Sigmoid colon (tissue), 7 donors: ENCODE measurements around the gene TUBGCP2. TPM values are rescaled to one million over a fixed set of nuclear protein-coding genes. Genes with fewer than 3 reads are reported as not detected.

Source experiments
- DNase-seq: peaks from one replicate; pipeline ENCODE4 v3.0.0-alpha.2; 2019
- H3K27ac ChIP-seq, 4 donors: fragments of 200-600 bp; sonication (generic); one replicate each; pipeline ENCODE4 v1.5.1; 2016 to 2019; ENCODE audit warnings: mild to moderate bottlenecking in 1 of 4
- H3K27me3 ChIP-seq, 3 donors: fragments of 200-600 bp; sonication (generic); one replicate each; pipeline ENCODE4 v1.5.1; 2019; ENCODE audit warnings: mild to moderate bottlenecking in 1 of 3
- H3K36me3 ChIP-seq, 4 donors: fragments of 200-600 bp; sonication (generic); one replicate each; pipeline ENCODE4 v1.5.1; 2016 to 2019
- H3K4me1 ChIP-seq, 4 donors: fragments of 200-600 bp; sonication (generic); one replicate each; pipeline ENCODE4 v1.5.1; 2017 to 2019
- H3K4me3 ChIP-seq, 4 donors: fragments of 200-600 bp; sonication (generic); one replicate each; pipeline ENCODE4 v1.5.1; 2017 to 2019; ENCODE audit warnings: mild to moderate bottlenecking in 2 of 4, moderate library complexity in 1 of 4
- H3K9me3 ChIP-seq, 4 donors: fragments of 200-600 bp in 3 of 4; sonication (generic) in 3 of 4; one replicate each; pipeline versions ENCODE4 v1.5.1 to v1.6.1; 2013 to 2019
- CTCF ChIP-seq, 4 experiments: fragments of 450-650 bp in 3 of 4; fragments of 200-600 bp in 1 of 4; IDR thresholded peaks; one replicate each; pipeline ENCODE4 v1.5.1; 2016 to 2019; ENCODE audit warnings: antibody characterized with exemption in 4 of 4, mild to moderate bottlenecking in 3 of 4, moderate library complexity in 2 of 4
- EP300 ChIP-seq, 4 donors: sonication (generic); formaldehyde crosslinking; IDR thresholded peaks; one replicate each; pipeline ENCODE4 v1.6.1; 2017; ENCODE audit warnings: antibody characterized with exemption in 4 of 4
- POLR2A ChIP-seq, 2 donors: fragments of 450-650 bp; IDR thresholded peaks; one replicate each; pipeline ENCODE4 v1.6.1; 2016; ENCODE audit warnings: antibody characterized with exemption in 2 of 2, mild to moderate bottlenecking in 2 of 2, moderate library complexity in 2 of 2
- POLR2AphosphoS5 ChIP-seq, 4 donors: sonication (generic); formaldehyde crosslinking; IDR thresholded peaks; one replicate each; pipeline ENCODE4 v1.6.1; 2017; ENCODE audit warnings: antibody characterized with exemption in 4 of 4
- WGBS, 2 donors: extraction: QIAGEN DNeasy Blood & Tissue Kit; methylation state at CpG; one replicate each; pipeline ENCODE4 v1.1.7; 2013; 5-methylcytosine and 5-hydroxymethylcytosine counted together
- intact Hi-C: fragments of 100-400 bp; cut with DNase I; formaldehyde crosslinking; loops from one replicate; pipeline ENCODE4 v1.15.1; 2023
- polyA plus RNA-seq, 3 donors: library from polyadenylated mRNA; stranded (reverse); fragments of 200-250 nt; gene quantifications; one replicate each; pipeline ENCODE4 v1.2.3, GENCODE V29; 2013
- total RNA-seq, 4 donors: library from RNA; depleted of rRNA; stranded (reverse); fragments of >200 nt; gene quantifications; one replicate each; pipeline ENCODE4 v1.1.0, GENCODE V29; 2016
- donor health status: healthy with polysubstance abuse.
- donor health status: Bipolar disorder and iron deficiency.
- donor health status: healthy.

The TUBGCP2 gene
- total and polyA plus RNA-seq, 7 donors: 13.8 to 51.1 (median 27.2) TPM

- H3K36me3 ChIP-seq: no peaks in the 10 kb centered on the region
- WGBS, 2 donors: 4 to 6% methylated on average over 27 of the region's 27 CpGs
- peak overlapping the region in 2 of 4 donors; percentile 23 to 29 for H3K4me3 ChIP-seq
- H3K27me3 ChIP-seq: peaks cover 0 to 10% (median 0%) of the 10 kb centered on the region in 3 donors
- intact Hi-C loops: no loop called here
- DNase-seq: peak; percentile 81
- H3K4me1 ChIP-seq: peaks cover 0 to 34% (median 26%) of the 10 kb centered on the region in 4 donors
- H3K9me3 ChIP-seq: no peaks in the 10 kb centered on the region
- H3K27ac ChIP-seq: peak overlapping the region; percentile 9 to 70 (median 41)
- no peak for TF ChIP-seq EP300 (IDR thresholded peaks at IDR 0.05)
- TF ChIP-seq POLR2A (IDR thresholded peaks at IDR 0.05): no peak
- TF ChIP-seq CTCF (IDR thresholded peaks at IDR 0.05): peak in 1 of 4 experiments; percentile 18
- TF ChIP-seq POLR2AphosphoS5 (IDR thresholded peaks at IDR 0.05): peak in 1 of 4 donors; percentile 8
These were observed 51.1 kb downstream of the TUBGCP2 start for GRCh38 chr10:133257489-133258065.

GRCh38 chr10:133255323-133255722 is 53.3 kb downstream of the TUBGCP2 start:
- H3K27me3 ChIP-seq: peaks cover 0 to 27% (median 0%) of the 10 kb centered on the region in 3 donors
- no peak for TF ChIP-seq CTCF (IDR thresholded peaks at IDR 0.05)
- TF ChIP-seq POLR2AphosphoS5 (IDR thresholded peaks at IDR 0.05): no peak
- no peak for TF ChIP-seq POLR2A (IDR thresholded peaks at IDR 0.05)
- no peak for TF ChIP-seq EP300 (IDR thresholded peaks at IDR 0.05)
- 94% methylated on average over 15 of the region's 15 CpGs for WGBS, 2 donors
- no peak overlapping the region for H3K4me3 ChIP-seq
- no peaks in the 10 kb centered on the region for H3K36me3 ChIP-seq
- peaks cover 0 to 18% (median 11%) of the 10 kb centered on the region in 4 donors for H3K4me1 ChIP-seq
- no peaks in the 10 kb centered on the region for H3K9me3 ChIP-seq
- no peak for DNase-seq
- intact Hi-C loops: no loop called here
- no peak overlapping the region for H3K27ac ChIP-seq

GRCh38 chr10:133254421-133255120 is 54.1 kb downstream of the TUBGCP2 start:
- 58 to 74% methylated on average over 13 of the region's 13 CpGs for WGBS, 2 donors
- H3K9me3 ChIP-seq: no peaks in the 10 kb centered on the region
- DNase-seq: no peak
- H3K27me3 ChIP-seq: peaks cover 0 to 32% (median 1%) of the 10 kb centered on the region in 3 donors
- no peak overlapping the region for H3K4me3 ChIP-seq
- TF ChIP-seq CTCF (IDR thresholded peaks at IDR 0.05) (no peak), EP300 (IDR thresholded peaks at IDR 0.05) (no peak), POLR2AphosphoS5 (IDR thresholded peaks at IDR 0.05) (no peak), POLR2A (IDR thresholded peaks at IDR 0.05) (no peak)
- H3K4me1 ChIP-seq: peaks cover 0 to 13% (median 11%) of the 10 kb centered on the region in 4 donors
- H3K36me3 ChIP-seq: no peaks in the 10 kb centered on the region
- no peak overlapping the region for H3K27ac ChIP-seq
- intact Hi-C loops: no loop called here

GRCh38 chr10:133253361-133253955 is 55.2 kb downstream of the TUBGCP2 start:
- no peak for DNase-seq
- Histone ChIP-seq H3K9me3 (no peaks in the 10 kb centered on the region), H3K27me3 (peaks cover 0 to 42% (median 8%) of the 10 kb centered on the region in 3 donors), H3K4me1 (peaks cover 0 to 13% (median 11%) of the 10 kb centered on the region in 4 donors), H3K4me3 (no peak overlapping the region), H3K36me3 (no peaks in the 10 kb centered on the region), H3K27ac (no peak overlapping the region)
- TF ChIP-seq EP300 (IDR thresholded peaks at IDR 0.05) (no peak), POLR2AphosphoS5 (IDR thresholded peaks at IDR 0.05) (no peak), CTCF (IDR thresholded peaks at IDR 0.05) (no peak), POLR2A (IDR thresholded peaks at IDR 0.05) (no peak)
- 78 to 79% methylated on average over 22 of the region's 22 CpGs for WGBS, 2 donors
- intact Hi-C loops: no loop called here
